Ascending aorta (tissue), 2 donors: ENCODE results near the gene FAM117B. TPM values are rescaled to one million over a fixed set of nuclear protein-coding genes. Genes with fewer than 3 reads are reported as not detected.

Experiments
- DNase-seq, 2 donors: peaks; one replicate each; pipeline ENCODE4 v3.0.0-alpha.2; 2019; ENCODE audit warnings: low spot score in 2 of 2
- H3K27ac ChIP-seq, 2 donors: fragments of 200-600 bp; sonication (generic); one replicate each; pipeline ENCODE4 v1.5.1; 2016 to 2017; ENCODE audit warnings: mild to moderate bottlenecking in 1 of 2
- H3K27me3 ChIP-seq: fragments of 200-600 bp; sonication (generic); one replicate; pipeline ENCODE4 v1.5.1; 2017
- H3K36me3 ChIP-seq, 2 donors: fragments of 200-600 bp; sonication (generic); one replicate each; pipeline ENCODE4 v1.5.1; 2016
- H3K4me1 ChIP-seq, 2 donors: fragments of 200-600 bp; sonication (generic); one replicate each; pipeline ENCODE4 v1.5.1; 2016 to 2017; ENCODE audit warnings: mild to moderate bottlenecking in 1 of 2
- H3K4me3 ChIP-seq, 2 donors: fragments of 200-600 bp; sonication (generic); one replicate each; pipeline ENCODE4 v1.5.1; 2016 to 2017; ENCODE audit warnings: mild to moderate bottlenecking in 1 of 2
- H3K9me3 ChIP-seq, 2 donors: fragments of 200-600 bp; sonication (generic); one replicate each; pipeline ENCODE4 v1.5.1; 2016
- CTCF ChIP-seq, 3 experiments: fragments of 200-600 bp in 2 of 3; fragments of 450-650 bp in 1 of 3; sonication (generic) in 2 of 3; IDR thresholded peaks; one replicate each; pipeline ENCODE4 v1.5.1; 2016 to 2019; ENCODE audit warnings: antibody characterized with exemption in 3 of 3, mild to moderate bottlenecking in 1 of 3, moderate library complexity in 1 of 3
- intact Hi-C: fragments of 100-400 bp; cut with DNase I; formaldehyde crosslinking; loops from one replicate; pipeline ENCODE4 v1.15.1; 2023
- total RNA-seq: library from RNA; depleted of rRNA; stranded (reverse); fragments of >200 nt; gene quantifications from one replicate; pipeline ENCODE4 v1.1.0, GENCODE V29; 2016

Gene FAM117B
- total RNA-seq, 1 donor from 2014 or later: 30.1 TPM

GRCh38 chr2:202754936-202755335 is 120.2 kb downstream of the FAM117B start:
- H3K36me3 ChIP-seq: peaks cover 4 to 24% of the 10 kb centered on the region in 2 donors
- H3K9me3 ChIP-seq: no peaks in the 10 kb centered on the region
- H3K4me3 ChIP-seq: no peak overlapping the region
- TF ChIP-seq CTCF (IDR thresholded peaks at IDR 0.05): no peak
- H3K27ac ChIP-seq: no peak overlapping the region
- no peak for DNase-seq
- H3K4me1 ChIP-seq: no peaks in the 10 kb centered on the region
- intact Hi-C loops: no loop called here
- H3K27me3 ChIP-seq: no peaks in the 10 kb centered on the region

DNA sequence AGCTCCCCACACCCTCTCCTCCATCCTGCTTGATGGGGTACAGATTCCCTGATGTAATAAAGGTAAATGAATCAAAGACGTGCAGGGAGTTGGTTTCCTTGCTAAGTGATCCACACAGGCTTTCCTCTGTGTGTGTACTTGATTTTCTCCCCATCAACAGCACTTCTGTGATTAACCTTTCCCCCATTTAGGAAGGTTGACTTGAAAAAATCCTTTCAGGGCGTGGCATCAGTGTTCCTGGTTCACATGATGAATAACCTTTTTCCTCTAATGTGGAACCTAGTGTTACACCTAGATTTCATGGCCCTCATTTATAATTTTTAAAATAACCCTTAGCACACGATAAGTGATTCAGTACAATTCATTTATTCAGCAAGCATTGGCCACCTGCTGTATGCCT is 121.8 kb downstream of the FAM117B start:
- no peaks in the 10 kb centered on the region for H3K9me3 ChIP-seq
- H3K4me1 ChIP-seq: no peaks in the 10 kb centered on the region
- no peak overlapping the region for H3K27ac ChIP-seq
- DNase-seq: no peak
- H3K36me3 ChIP-seq: peaks cover 6 to 29% of the 10 kb centered on the region in 2 donors
- TF ChIP-seq CTCF (IDR thresholded peaks at IDR 0.05): no peak
- no peaks in the 10 kb centered on the region for H3K27me3 ChIP-seq
- H3K4me3 ChIP-seq: no peak overlapping the region
- intact Hi-C loops: no loop called here

GRCh38 chr2:202757339-202757738 is 122.6 kb downstream of the FAM117B start:
- no peaks in the 10 kb centered on the region for H3K9me3 ChIP-seq

GRCh38 chr2:202758128-202758527 is 123.4 kb downstream of the FAM117B start:
- peaks cover 6 to 29% of the 10 kb centered on the region in 2 donors for H3K36me3 ChIP-seq
- intact Hi-C loops: no loop called here
- no peaks in the 10 kb centered on the region for H3K27me3 ChIP-seq
- no peak for TF ChIP-seq CTCF (IDR thresholded peaks at IDR 0.05)
- H3K27ac ChIP-seq: no peak overlapping the region
- no peaks in the 10 kb centered on the region for H3K9me3 ChIP-seq
- no peaks in the 10 kb centered on the region for H3K4me1 ChIP-seq
- no peak overlapping the region for H3K4me3 ChIP-seq
- DNase-seq: no peak

More at GRCh38 chr2:202757339-202757738, 122.6 kb downstream of the FAM117B start:
- intact Hi-C loops: no loop called here
- no peak overlapping the region for H3K27ac ChIP-seq
- H3K4me1 ChIP-seq: no peaks in the 10 kb centered on the region
- no peak for DNase-seq
- no peaks in the 10 kb centered on the region for H3K27me3 ChIP-seq
- no peak overlapping the region for H3K4me3 ChIP-seq
- no peak for TF ChIP-seq CTCF (IDR thresholded peaks at IDR 0.05)
- H3K36me3 ChIP-seq: peaks cover 6 to 29% of the 10 kb centered on the region in 2 donors

DNA sequence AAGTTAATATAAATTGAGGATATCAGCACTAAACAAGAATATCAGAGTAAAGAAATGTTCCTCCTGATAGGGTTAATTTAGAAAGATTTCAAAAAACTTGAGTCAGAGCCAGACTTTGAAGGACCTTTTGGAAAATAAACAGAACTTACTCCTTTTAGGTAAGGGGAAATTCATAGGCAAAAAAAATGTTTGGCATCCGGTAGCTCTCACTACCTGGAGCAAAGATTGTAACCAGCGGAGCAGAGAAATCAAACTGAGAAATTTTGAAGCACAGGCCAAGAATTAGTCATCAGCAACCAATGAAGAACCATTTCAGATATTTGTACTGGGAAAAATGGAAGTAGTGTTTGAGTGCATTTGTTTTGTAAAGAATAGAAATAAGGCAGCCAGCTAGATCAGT is 123.8 kb downstream of the FAM117B start:
- intact Hi-C loops: no loop called here
- DNase-seq: no peak
- peaks cover 6 to 29% of the 10 kb centered on the region in 2 donors for H3K36me3 ChIP-seq
- no peaks in the 10 kb centered on the region for H3K27me3 ChIP-seq
- H3K4me1 ChIP-seq: no peaks in the 10 kb centered on the region
- H3K27ac ChIP-seq: no peak overlapping the region
- H3K9me3 ChIP-seq: no peaks in the 10 kb centered on the region
- no peak overlapping the region for H3K4me3 ChIP-seq
- TF ChIP-seq CTCF (IDR thresholded peaks at IDR 0.05): no peak

DNA sequence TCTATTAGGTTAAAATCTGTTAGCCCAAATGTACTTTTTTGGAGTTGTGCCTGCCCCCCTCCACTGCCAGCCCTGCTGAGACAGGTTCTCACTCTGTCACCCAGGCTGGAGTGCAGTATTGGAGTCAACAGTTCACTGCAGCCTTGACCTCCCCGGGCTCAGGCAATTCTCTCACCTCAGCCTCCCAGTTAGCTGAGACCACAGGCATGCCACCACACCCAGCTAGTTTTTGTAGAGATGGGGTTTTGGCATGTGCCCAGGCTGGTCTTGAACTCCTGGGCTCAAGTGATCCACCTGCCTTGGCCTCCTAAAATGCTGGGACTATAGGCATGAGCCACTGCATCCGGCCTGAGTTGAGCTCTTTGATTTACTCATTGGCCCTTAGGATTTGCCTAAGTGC is 126.1 kb downstream of the FAM117B start:
- Histone ChIP-seq H3K36me3 (peaks cover 6 to 35% of the 10 kb centered on the region in 2 donors), H3K4me1 (no peaks in the 10 kb centered on the region), H3K4me3 (no peak overlapping the region), H3K9me3 (no peaks in the 10 kb centered on the region), H3K27me3 (no peaks in the 10 kb centered on the region), H3K27ac (no peak overlapping the region)
- no peak for TF ChIP-seq CTCF (IDR thresholded peaks at IDR 0.05)
- intact Hi-C loops: no loop called here
- no peak for DNase-seq
